HepG2 (cell line): ENCODE measurements around the gene LUC7L. TPM values are rescaled to one million over a fixed set of nuclear protein-coding genes. Genes with fewer than 3 reads are reported as not detected.

ENCODE experiments used
- EP300 ChIP-seq, 3 experiments: sonication (generic) in 1 of 3; formaldehyde crosslinking in 1 of 3; IDR thresholded peaks; 2 replicates each; pipeline versions ENCODE4 v1.5.1 to v1.6.1; 2011 to 2020; ENCODE audit warnings: low read depth in 2 of 3, low read length in 2 of 3, borderline replicate concordance in 1 of 3, improper control_type of control experiment in 1 of 3, mild to moderate bottlenecking in 1 of 3, missing genetic modification reagents in 1 of 3, moderate library complexity in 1 of 3
- HMG20B ChIP-seq: conservative IDR thresholded peaks from 2 replicates; pipeline ENCODE4 v1.6.1; 2016; ENCODE audit warnings: missing genetic modification reagents, missing compliant biosample characterization
- POGZ ChIP-seq: sonication (generic); formaldehyde crosslinking; IDR thresholded peaks from 2 replicates; pipeline ENCODE4 v1.4.0; 2020; ENCODE audit warnings: mild to moderate bottlenecking, missing genetic modification reagents
- RFX1 ChIP-seq: fragments of 450-650 bp; IDR thresholded peaks from 2 replicates; pipeline ENCODE4 v1.6.1; 2017
- RNF2 ChIP-seq: fragments of 450-650 bp; conservative IDR thresholded peaks from 2 replicates; pipeline ENCODE4 v1.6.1; 2016; ENCODE audit warnings: low read depth
- SNRNP70 ChIP-seq: fragments of 200-400 bp; formaldehyde crosslinking; IDR thresholded peaks from 2 replicates; pipeline ENCODE4 v1.6.1; 2017; ENCODE audit warnings: mild to moderate bottlenecking, low read depth, low read length, moderate library complexity
- SP4 ChIP-seq: sonication (generic); formaldehyde crosslinking; IDR thresholded peaks from 2 replicates; pipeline ENCODE4 v1.8.1; 2023; ENCODE audit warnings: mild to moderate bottlenecking, missing genetic modification reagents
- STAT5B ChIP-seq: sonication (generic); formaldehyde crosslinking; IDR thresholded peaks from 2 replicates; pipeline ENCODE4 v1.4.0; 2020; ENCODE audit warnings: missing genetic modification reagents
- YY1 ChIP-seq: IDR thresholded peaks from 2 replicates; pipeline ENCODE4 v1.6.1; 2011; ENCODE audit warnings: low read length, low read depth, moderate library complexity, mild to moderate bottlenecking; ENCODE audit not compliant: insufficient read depth, insufficient replicate concordance
- ZNF777 ChIP-seq: sonication (generic); formaldehyde crosslinking; IDR thresholded peaks from 2 replicates; pipeline ENCODE4 v1.4.0; 2020; ENCODE audit warnings: missing genetic modification reagents
- polyA plus RNA-seq, 8 experiments: library from polyadenylated mRNA; depleted of rRNA in 3 of 8; stranded (reverse) in 7 of 8; unstranded in 1 of 8; fragments of >200 nt; fragmentation: Illumina TruSeq in 4 of 8; extraction: Trizol in 4 of 8; gene quantifications; 2 replicates each; pipeline versions ENCODE4 v1.2.1 to v1.2.3, GENCODE V29; 2011 to 2016; ENCODE audit warnings: low read depth in 4 of 8, missing spikeins in 1 of 8, mixed read lengths in 1 of 8; ENCODE audit not compliant: insufficient read depth in 1 of 8
- total RNA-seq, 5 experiments: library from RNA; depleted of rRNA; stranded (reverse); fragments of >200 nt; fragmentation: Illumina TruSeq; extraction: Trizol; gene quantifications; 2 replicates each; pipeline ENCODE4 v1.2.3, GENCODE V29; 2016; ENCODE audit warnings: low read depth in 1 of 5
- TF ChIP-seq, protein P1 (sequence below): sonication (generic); formaldehyde crosslinking; IDR thresholded peaks from 2 replicates; pipeline ENCODE4 v1.9.0; 2021; ENCODE audit warnings: missing genetic modification reagents, borderline replicate concordance
- TF ChIP-seq, protein P2 (sequence below): sonication (generic); formaldehyde crosslinking; IDR thresholded peaks from 2 replicates; pipeline ENCODE4 v1.4.0; 2020; ENCODE audit warnings: missing genetic modification reagents; ENCODE audit errors: not compliant biosample characterization
- TF ChIP-seq, protein P3 (sequence below): IDR thresholded peaks from 2 replicates; pipeline ENCODE4 v1.6.1; 2016; ENCODE audit warnings: missing genetic modification reagents, missing compliant biosample characterization
- TF ChIP-seq, protein P4 (sequence below): sonication (generic); formaldehyde crosslinking; IDR thresholded peaks from 2 replicates; pipeline ENCODE4 v1.5.0; 2020; ENCODE audit warnings: mild to moderate bottlenecking, missing genetic modification reagents, borderline replicate concordance

The LUC7L gene
- total and polyA plus RNA-seq, 2 of the 13 experiments (the other 11 are each of a cell fraction or from before 2014, with no cell fraction given) = 48.7 to 56.9 TPM

DNA sequence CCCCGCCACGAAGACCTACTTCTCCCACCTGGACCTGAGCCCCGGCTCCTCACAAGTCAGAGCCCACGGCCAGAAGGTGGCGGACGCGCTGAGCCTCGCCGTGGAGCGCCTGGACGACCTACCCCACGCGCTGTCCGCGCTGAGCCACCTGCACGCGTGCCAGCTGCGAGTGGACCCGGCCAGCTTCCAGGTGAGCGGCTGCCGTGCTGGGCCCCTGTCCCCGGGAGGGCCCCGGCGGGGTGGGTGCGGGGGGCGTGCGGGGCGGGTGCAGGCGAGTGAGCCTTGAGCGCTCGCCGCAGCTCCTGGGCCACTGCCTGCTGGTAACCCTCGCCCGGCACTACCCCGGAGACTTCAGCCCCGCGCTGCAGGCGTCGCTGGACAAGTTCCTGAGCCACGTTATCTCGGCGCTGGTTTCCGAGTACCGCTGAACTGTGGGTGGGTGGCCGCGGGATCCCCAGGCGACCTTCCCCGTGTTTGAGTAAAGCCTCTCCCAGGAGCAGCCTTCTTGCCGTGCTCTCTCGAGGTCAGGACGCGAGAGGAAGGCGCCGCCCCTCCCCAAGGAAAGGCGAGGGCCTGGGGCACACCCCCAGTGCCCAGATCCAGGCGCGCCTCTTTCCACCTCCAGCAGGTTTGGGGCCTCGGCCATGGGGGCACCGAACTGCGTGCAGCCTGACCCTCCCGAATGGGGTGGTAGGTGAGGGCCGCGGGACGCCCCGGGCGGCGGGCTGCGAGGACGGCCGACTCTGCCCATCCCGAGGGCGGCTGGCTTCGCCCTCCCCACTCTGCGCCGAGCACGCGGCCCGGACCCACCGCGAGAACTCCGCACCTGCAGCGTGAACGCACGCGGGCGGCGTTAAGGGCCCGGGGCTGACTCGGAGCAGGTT is 48.3 kb downstream of the LUC7L start (continued):
- TF ChIP-seq, protein P1, sequence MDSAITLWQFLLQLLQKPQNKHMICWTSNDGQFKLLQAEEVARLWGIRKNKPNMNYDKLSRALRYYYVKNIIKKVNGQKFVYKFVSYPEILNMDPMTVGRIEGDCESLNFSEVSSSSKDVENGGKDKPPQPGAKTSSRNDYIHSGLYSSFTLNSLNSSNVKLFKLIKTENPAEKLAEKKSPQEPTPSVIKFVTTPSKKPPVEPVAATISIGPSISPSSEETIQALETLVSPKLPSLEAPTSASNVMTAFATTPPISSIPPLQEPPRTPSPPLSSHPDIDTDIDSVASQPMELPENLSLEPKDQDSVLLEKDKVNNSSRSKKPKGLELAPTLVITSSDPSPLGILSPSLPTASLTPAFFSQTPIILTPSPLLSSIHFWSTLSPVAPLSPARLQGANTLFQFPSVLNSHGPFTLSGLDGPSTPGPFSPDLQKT (CRISPR knock-in tag) = peak; percentile 10; the same call in 1 of the 2 replicates
- TF ChIP-seq YY1 (no peak), EP300 (IDR thresholded peaks at IDR 0.05; ENCODE audit: low read depth in 2 of 2, low read length in 2 of 2) (no peak), EP300 (CRISPR knock-in tag; IDR thresholded peaks at IDR 0.05; ENCODE audit: borderline replicate concordance) (no peak; the same call in 1 of the 2 replicates), POGZ (peak; percentile 44; the same call in 1 of the 2 replicates), SP4 (peak; percentile 87), SNRNP70 (no peak), STAT5B (CRISPR knock-in tag) (no peak), RFX1 (no peak), HMG20B (CRISPR knock-in tag) (no peak), RNF2 (peak; percentile 99), ZNF777 (peak; percentile 86; the same call in 1 of the 2 replicates)
- TF ChIP-seq, protein P2, sequence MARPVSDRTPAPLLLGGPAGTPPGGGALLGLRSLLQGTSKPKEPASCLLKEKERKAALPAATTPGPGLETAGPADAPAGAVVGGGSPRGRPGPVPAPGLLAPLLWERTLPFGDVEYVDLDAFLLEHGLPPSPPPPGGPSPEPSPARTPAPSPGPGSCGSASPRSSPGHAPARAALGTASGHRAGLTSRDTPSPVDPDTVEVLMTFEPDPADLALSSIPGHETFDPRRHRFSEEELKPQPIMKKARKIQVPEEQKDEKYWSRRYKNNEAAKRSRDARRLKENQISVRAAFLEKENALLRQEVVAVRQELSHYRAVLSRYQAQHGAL (CRISPR knock-in tag) = peak; percentile 96
- TF ChIP-seq, protein P3, sequence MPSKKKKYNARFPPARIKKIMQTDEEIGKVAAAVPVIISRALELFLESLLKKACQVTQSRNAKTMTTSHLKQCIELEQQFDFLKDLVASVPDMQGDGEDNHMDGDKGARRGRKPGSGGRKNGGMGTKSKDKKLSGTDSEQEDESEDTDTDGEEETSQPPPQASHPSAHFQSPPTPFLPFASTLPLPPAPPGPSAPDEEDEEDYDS (CRISPR knock-in tag) = 0 out of 2 replicates have a peak, but pooled peaks have one; percentile 16
- TF ChIP-seq, protein P4, sequence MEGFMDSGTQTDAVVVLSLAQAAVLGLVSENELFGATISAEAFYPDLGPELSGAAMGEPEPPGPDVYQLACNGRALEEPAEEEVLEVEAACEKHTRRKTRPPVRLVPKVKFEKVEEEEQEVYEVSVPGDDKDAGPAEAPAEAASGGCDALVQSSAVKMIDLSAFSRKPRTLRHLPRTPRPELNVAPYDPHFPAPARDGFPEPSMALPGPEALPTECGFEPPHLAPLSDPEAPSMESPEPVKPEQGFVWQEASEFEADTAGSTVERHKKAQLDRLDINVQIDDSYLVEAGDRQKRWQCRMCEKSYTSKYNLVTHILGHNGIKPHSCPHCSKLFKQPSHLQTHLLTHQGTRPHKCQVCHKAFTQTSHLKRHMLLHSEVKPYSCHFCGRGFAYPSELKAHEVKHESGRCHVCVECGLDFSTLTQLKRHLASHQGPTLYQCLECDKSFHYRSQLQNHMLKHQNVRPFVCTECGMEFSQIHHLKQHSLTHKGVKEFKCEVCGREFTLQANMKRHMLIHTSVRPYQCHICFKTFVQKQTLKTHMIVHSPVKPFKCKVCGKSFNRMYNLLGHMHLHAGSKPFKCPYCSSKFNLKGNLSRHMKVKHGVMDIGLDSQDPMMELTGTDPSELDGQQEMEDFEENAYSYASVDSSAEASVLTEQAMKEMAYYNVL (CRISPR knock-in tag) = peak; percentile 75; the same call in 1 of the 2 replicates
